H9 (cell line): Measurements from ENCODE around the gene POR. TPM values are rescaled to one million over a fixed set of nuclear protein-coding genes. Genes with fewer than 3 reads are reported as not detected.

Experiments used
- DNase-seq: peaks from one replicate; pipeline ENCODE4 v3.0.0-alpha.2; 2017
- H2AFZ ChIP-seq: one replicate; pipeline ENCODE4 v1.6.1; 2013; ENCODE audit warnings: mild to moderate bottlenecking, low read length, control low read depth, moderate library complexity
- H2AK5ac ChIP-seq: 2 replicates; pipeline ENCODE4 v1.6.1; 2013; ENCODE audit warnings: low read length, control low read depth, mixed read lengths; ENCODE audit not compliant: insufficient read length
- H2BK120ac ChIP-seq: one replicate; pipeline ENCODE4 v1.6.1; 2013; ENCODE audit warnings: low read depth, mild to moderate bottlenecking, low read length, control low read depth, inconsistent platforms; ENCODE audit not compliant: poor library complexity, severe bottlenecking
- H2BK12ac ChIP-seq: 2 replicates; pipeline ENCODE4 v1.6.1; 2013; ENCODE audit warnings: low read length, control low read depth, mixed read lengths, low read depth; ENCODE audit not compliant: insufficient read length
- H2BK15ac ChIP-seq: 2 replicates; pipeline ENCODE4 v1.6.1; 2013; ENCODE audit warnings: low read depth, low read length, control low read depth
- H2BK20ac ChIP-seq: one replicate; pipeline ENCODE4 v1.6.1; 2013; ENCODE audit warnings: low read depth, mild to moderate bottlenecking, low read length, control low read depth, inconsistent platforms; ENCODE audit not compliant: poor library complexity, severe bottlenecking
- H2BK5ac ChIP-seq: 2 replicates; pipeline ENCODE4 v1.6.1; 2013; ENCODE audit warnings: low read length, control low read depth, mixed read lengths; ENCODE audit not compliant: insufficient read length
- H3K14ac ChIP-seq: 2 replicates; pipeline ENCODE4 v1.6.1; 2013; ENCODE audit warnings: low read length, control low read depth; ENCODE audit not compliant: insufficient read depth
- H3K18ac ChIP-seq: 2 replicates; pipeline ENCODE4 v1.6.1; 2013; ENCODE audit warnings: low read depth, mild to moderate bottlenecking, mixed read lengths, low read length, control low read depth; ENCODE audit not compliant: insufficient read length
- H3K23ac ChIP-seq: 2 replicates; pipeline ENCODE4 v1.6.1; 2013; ENCODE audit warnings: low read length, control low read depth, mixed read lengths, low read depth; ENCODE audit not compliant: insufficient read length
- H3K23me2 ChIP-seq: 2 replicates; pipeline ENCODE4 v1.6.1; 2013; ENCODE audit warnings: low read depth, mild to moderate bottlenecking, mixed read lengths, low read length, control low read depth; ENCODE audit not compliant: insufficient read length, poor library complexity, severe bottlenecking
- H3K27ac ChIP-seq: 2 replicates; pipeline ENCODE4 v1.5.1; 2013; ENCODE audit warnings: low read length, control low read depth, mixed read lengths, low read depth; ENCODE audit not compliant: insufficient read length
- H3K27me3 ChIP-seq: 2 replicates; pipeline ENCODE4 v1.6.1; 2013; ENCODE audit warnings: low read length, control low read depth, inconsistent platforms; ENCODE audit not compliant: insufficient read depth
- H3K4ac ChIP-seq: 2 replicates; pipeline ENCODE4 v1.6.1; 2013; ENCODE audit warnings: low read depth, mild to moderate bottlenecking, control low read depth, inconsistent platforms, low read length, moderate library complexity
- H3K4me1 ChIP-seq: 2 replicates; pipeline ENCODE4 v1.6.1; 2013; ENCODE audit warnings: low read length, control low read depth, inconsistent platforms; ENCODE audit not compliant: insufficient read depth
- H3K4me2 ChIP-seq: 2 replicates; pipeline ENCODE4 v1.6.1; 2013; ENCODE audit warnings: low read length, control low read depth, mixed read lengths; ENCODE audit not compliant: insufficient read length, insufficient read depth
- H3K56ac ChIP-seq: 2 replicates; pipeline ENCODE4 v1.6.1; 2013; ENCODE audit warnings: low read depth, mild to moderate bottlenecking, mixed read lengths, low read length, control low read depth; ENCODE audit not compliant: insufficient read length
- H3K79me1 ChIP-seq: 2 replicates; pipeline ENCODE4 v1.6.1; 2013; ENCODE audit warnings: low read depth, mild to moderate bottlenecking, moderate library complexity, low read length, control low read depth, inconsistent platforms; ENCODE audit not compliant: insufficient read depth, poor library complexity, severe bottlenecking
- H3K79me2 ChIP-seq: 2 replicates; pipeline ENCODE4 v1.6.1; 2013; ENCODE audit warnings: low read length, control low read depth, inconsistent platforms; ENCODE audit not compliant: insufficient read depth
- H3K9ac ChIP-seq: 2 replicates; pipeline ENCODE4 v1.6.1; 2013; ENCODE audit warnings: low read length, control low read depth, mixed read lengths; ENCODE audit not compliant: insufficient read length; ENCODE audit errors: extremely low read depth
- H3K9me3 ChIP-seq: one replicate; pipeline ENCODE4 v1.6.1; 2013; ENCODE audit warnings: low read depth, low read length, inconsistent platforms; ENCODE audit not compliant: control insufficient read depth
- H3T11ph ChIP-seq: one replicate; pipeline ENCODE4 v1.6.1; 2013; ENCODE audit warnings: mild to moderate bottlenecking, low read length, control low read depth, inconsistent platforms
- H4K20me1 ChIP-seq: one replicate; pipeline ENCODE4 v1.6.1; 2013; ENCODE audit not compliant: control insufficient read depth, insufficient read length, insufficient read depth
- H4K5ac ChIP-seq: 2 replicates; pipeline ENCODE4 v1.6.1; 2013; ENCODE audit warnings: low read depth, mild to moderate bottlenecking, mixed read lengths, low read length, control low read depth; ENCODE audit not compliant: insufficient read length
- H4K8ac ChIP-seq: replicated peaks from 2 replicates; pipeline ENCODE4 v1.6.1; 2013; ENCODE audit warnings: low read length, control low read depth, mixed read lengths, low read depth; ENCODE audit not compliant: insufficient read length
- H4K91ac ChIP-seq: 2 replicates; pipeline ENCODE4 v1.6.1; 2013; ENCODE audit warnings: low read depth, mild to moderate bottlenecking, moderate library complexity, mixed read lengths, low read length, control low read depth; ENCODE audit not compliant: insufficient read length
- H3K27ac Mint-ChIP-seq, 3 experiments: 2 replicates in 2 of 3; 3 replicates in 1 of 3; pipeline ENCODE4 v1.8.0; 2020 to 2021; ENCODE audit warnings: mixed read lengths in 3 of 3, mild to moderate bottlenecking in 1 of 3, moderate library complexity in 1 of 3
- H3K27me3 Mint-ChIP-seq: 2 replicates; pipeline ENCODE4 v1.8.0; 2021; ENCODE audit warnings: low read depth, mild to moderate bottlenecking, moderate library complexity, mixed read lengths
- H3K36me3 Mint-ChIP-seq, 3 experiments: 2 replicates in 2 of 3; 3 replicates in 1 of 3; pipeline ENCODE4 v1.8.0; 2020 to 2021; ENCODE audit warnings: low read depth in 3 of 3, mixed read lengths in 3 of 3; ENCODE audit not compliant: insufficient read depth in 1 of 3
- H3K4me1 Mint-ChIP-seq, 2 experiments: 2 replicates each; pipeline ENCODE4 v1.8.0; 2020; ENCODE audit warnings: mixed read lengths in 2 of 2
- H3K4me3 Mint-ChIP-seq, 2 experiments: 2 replicates in 1 of 2; 3 replicates in 1 of 2; pipeline ENCODE4 v1.8.0; 2020 to 2021; ENCODE audit warnings: mild to moderate bottlenecking in 2 of 2, mixed read lengths in 2 of 2, moderate library complexity in 1 of 2
- H3K9me3 Mint-ChIP-seq, 2 experiments: 2 replicates in 1 of 2; 3 replicates in 1 of 2; pipeline ENCODE4 v1.8.0; 2020; ENCODE audit warnings: mild to moderate bottlenecking in 2 of 2, mixed read lengths in 2 of 2, moderate library complexity in 1 of 2
- WGBS: extraction: QIAGEN DNeasy Blood & Tissue Kit; methylation state at CpG from one replicate; pipeline ENCODE4 v1.1.7; 2013; ENCODE audit warnings: missing lambda C conversion rate, low lambda C conversion rate, mixed read lengths; ENCODE audit not compliant: insufficient read length; ENCODE audit errors: extremely low coverage; 5-methylcytosine and 5-hydroxymethylcytosine counted together
- total RNA-seq: library from RNA; stranded (reverse); gene quantifications from 2 replicates; pipeline ENCODE4 v1.2.1, GENCODE V29; 2021
- TF ChIP-seq, protein P1 (sequence below): fragments of 200-600 bp; sonication (generic); conservative IDR thresholded peaks from 3 replicates; pipeline ENCODE4 v1.8.0; 2021; ENCODE audit warnings: antibody characterized with exemption, mild to moderate bottlenecking

Gene POR
- total RNA-seq, 1 experiment from 2014 or later = 128 TPM

DNA sequence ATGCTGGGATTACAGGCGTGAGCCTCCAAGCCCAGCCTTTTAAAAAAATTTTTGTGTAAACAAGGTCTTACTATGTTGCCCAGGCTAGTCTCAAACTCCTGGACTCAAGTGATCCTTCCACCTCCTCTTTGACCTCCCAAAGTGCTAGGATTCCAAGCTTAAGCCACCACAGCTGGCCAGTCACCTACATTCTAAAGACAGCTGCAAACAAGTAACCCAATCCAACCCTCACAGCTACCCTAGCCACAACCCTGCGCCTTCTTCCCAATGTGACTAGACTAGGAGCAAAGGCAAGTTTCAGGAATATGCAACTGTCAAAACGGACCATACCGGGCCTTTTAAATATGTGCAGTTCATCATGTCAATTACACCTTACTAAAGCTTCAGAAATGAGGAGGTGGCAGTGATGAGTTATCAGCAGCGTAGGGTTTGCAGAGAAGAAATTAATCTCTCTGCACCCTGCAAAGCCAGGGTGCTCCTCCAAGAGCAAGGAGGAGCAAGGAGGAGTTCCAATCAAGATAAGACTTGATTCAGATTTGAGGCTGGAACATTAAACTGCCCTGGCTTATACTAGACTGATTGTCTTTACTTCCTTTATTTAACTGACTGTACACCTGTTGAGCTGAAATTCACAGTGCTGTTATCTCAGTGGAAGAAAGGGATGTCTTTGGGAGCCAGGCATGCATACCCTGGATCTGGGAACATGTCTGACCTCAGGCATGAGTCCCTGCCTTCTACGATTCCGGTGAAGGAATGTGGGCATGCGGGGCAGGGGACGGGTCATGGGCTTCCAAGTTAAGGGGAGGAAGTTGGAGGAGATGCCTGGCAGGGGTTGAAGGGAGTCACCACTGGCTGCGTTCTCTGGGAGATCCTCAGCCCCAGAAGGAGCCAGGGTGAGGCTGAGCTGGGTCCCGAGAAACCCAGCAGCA lies 95.0 kb downstream of the POR start:
- Histone ChIP-seq H3K56ac (no peak overlapping the region), H2AK5ac (no peak overlapping the region), H3T11ph (no peak overlapping the region), H3K27ac (no peak overlapping the region), H3K18ac (no peak overlapping the region), H3K14ac (no peak overlapping the region), H3K9ac (no peak overlapping the region), H3K9me3 (no peaks in the 10 kb centered on the region), H4K5ac (no peak overlapping the region), H3K23ac (no peak overlapping the region), H4K91ac (no peak overlapping the region), H2AFZ (no peak overlapping the region), H3K27me3 (no peaks in the 10 kb centered on the region), H3K79me1 (no peaks in the 10 kb centered on the region), H2BK12ac (no peak overlapping the region), H2BK20ac (no peak overlapping the region), H2BK5ac (no peak overlapping the region), H3K79me2 (no peaks in the 10 kb centered on the region), H3K23me2 (no peaks in the 10 kb centered on the region), H2BK15ac (no peak overlapping the region), H3K4ac (no peak overlapping the region), H4K8ac (no peak overlapping the region), H3K4me2 (no peak overlapping the region), H3K4me1 (no peaks in the 10 kb centered on the region), H2BK120ac (no peak overlapping the region), H4K20me1 (no peaks in the 10 kb centered on the region)
- TF ChIP-seq, protein P1, sequence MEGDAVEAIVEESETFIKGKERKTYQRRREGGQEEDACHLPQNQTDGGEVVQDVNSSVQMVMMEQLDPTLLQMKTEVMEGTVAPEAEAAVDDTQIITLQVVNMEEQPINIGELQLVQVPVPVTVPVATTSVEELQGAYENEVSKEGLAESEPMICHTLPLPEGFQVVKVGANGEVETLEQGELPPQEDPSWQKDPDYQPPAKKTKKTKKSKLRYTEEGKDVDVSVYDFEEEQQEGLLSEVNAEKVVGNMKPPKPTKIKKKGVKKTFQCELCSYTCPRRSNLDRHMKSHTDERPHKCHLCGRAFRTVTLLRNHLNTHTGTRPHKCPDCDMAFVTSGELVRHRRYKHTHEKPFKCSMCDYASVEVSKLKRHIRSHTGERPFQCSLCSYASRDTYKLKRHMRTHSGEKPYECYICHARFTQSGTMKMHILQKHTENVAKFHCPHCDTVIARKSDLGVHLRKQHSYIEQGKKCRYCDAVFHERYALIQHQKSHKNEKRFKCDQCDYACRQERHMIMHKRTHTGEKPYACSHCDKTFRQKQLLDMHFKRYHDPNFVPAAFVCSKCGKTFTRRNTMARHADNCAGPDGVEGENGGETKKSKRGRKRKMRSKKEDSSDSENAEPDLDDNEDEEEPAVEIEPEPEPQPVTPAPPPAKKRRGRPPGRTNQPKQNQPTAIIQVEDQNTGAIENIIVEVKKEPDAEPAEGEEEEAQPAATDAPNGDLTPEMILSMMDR = no peak
- WGBS = no CpG with 5 or more reads among the region's 11 CpGs
- no peak for DNase-seq
- Mint-ChIP-seq H3K4me1 (0 out of 4 replicates have a peak, but pooled peaks cover 0 to 2% of the 10 kb centered on the region in 2 experiments), H3K27ac (peak overlapping the region in 2 of 3 experiments; percentile 69 to 90; a peak in 3 of 7 replicates), H3K27me3 (no peaks in the 10 kb centered on the region), H3K36me3 (peaks cover 8 to 13% (median 12%) of the 10 kb centered on the region in 3 experiments; a peak in 6 of 7 replicates), H3K4me3 (no peak overlapping the region), H3K9me3 (no peaks in the 10 kb centered on the region)
